Left cardiac atrium (tissue), 4 donors: ENCODE measurements around the gene TGFB3. TPM values are rescaled to one million over a fixed set of nuclear protein-coding genes. Genes with fewer than 3 reads are reported as not detected.
"Not testable (repeated sequence)": the region's sequence is repeated elsewhere in the genome, so short reads cannot be mapped to it uniquely, and the experiment has no call there.

ENCODE experiments used
- ATAC-seq, 2 donors: fragments of 200-7000 bp; cut with Tn5 transposase; one replicate each; pipeline ENCODE4 v1.9.1; 2020; ENCODE audit warnings: mild to moderate bottlenecking in 2 of 2, moderate library complexity in 2 of 2
- DNase-seq: peaks from one replicate; pipeline ENCODE4 v3.0.0-alpha.2; 2020
- intact Hi-C, 2 donors: fragments of 100-400 bp; cut with DNase I; formaldehyde crosslinking; loops; one replicate each; pipeline versions ENCODE4 v1.14.1 to v1.15.1; 2022 to 2023
- long read RNA-seq: library from polyadenylated mRNA; unstranded; transcript quantifications from one replicate; pipeline ENCODE4 v2.0.0, GENCODE V29; 2021
- total RNA-seq, 2 donors: library from RNA; stranded (reverse); fragmentation: NEBNext Ultra II Directional; extraction: Animal tissue kit (Norgen Biotek cat#: 25700); gene quantifications; one replicate each; pipeline ENCODE4 v1.2.1, GENCODE V29; 2021
- donor health status: DM: no; HTN: yes; CAD: no.
- donor health status: DM: no; HTN: yes; CAD: no; lungs with severe emphysema.
- donor health status: DM: yes; HTN: yes; CAD: no.
- donor health status: Dilated cardiomyopathy.

TGFB3 gene
- total RNA-seq = 10 to 100 TPM; 35.1 to 61.2 TPM
- long read RNA-seq, transcript TGFB3-201 (7 exons, 2,522 nt) = major isoform, 30 of 40 reads
- long read RNA-seq, partial matches to known transcripts = 1 of 40 reads
- long read RNA-seq, other reads (novel, unspliced or antisense) = 9 of 40 reads

- intact Hi-C loops = loop anchor here (2.0 to 10.0 kb wide), 7 partner anchors 74 to 404 kb away; partner anchors contain the start of gene FLVCR2 (in 1 of the 2)
- ATAC-seq (peak; percentile 71 to 85), DNase-seq (peak; percentile 74)
These were observed at the start of gene TGFB3 for GRCh38 chr14:75981426-75982265. TSS of gene TGFB3 (minus strand) at chr14:75981995. CDS start at chr14:75980893, 1,102 bp downstream.

GRCh38 chr14:76024211-76024907, 42.6 kb upstream of the TGFB3 start:
- intact Hi-C loops = no loop called here
- DNase-seq (no peak), ATAC-seq (peak; percentile 67 to 68)

GRCh38 chr14:76023757-76024156, 42.0 kb upstream of the TGFB3 start:
- DNase-seq (no peak), ATAC-seq (no peak)
- intact Hi-C loops = no loop called here

- ATAC-seq (peak in 1 of 2 donors; percentile 27), DNase-seq (no peak)
- intact Hi-C loops = no loop called here
These were observed 41.2 kb upstream of the TGFB3 start for GRCh38 chr14:76022991-76023390.

- DNase-seq = no peak
- intact Hi-C loops = no loop called here
- ATAC-seq = no peak
These were observed 37.9 kb upstream of the TGFB3 start for GRCh38 chr14:76019676-76020075.

GRCh38 chr14:76015668-76016067, 33.9 kb upstream of the TGFB3 start:
- DNase-seq (no peak), ATAC-seq (no peak)
- intact Hi-C loops = no loop called here

GRCh38 chr14:76015191-76015590, 33.4 kb upstream of the TGFB3 start:
- no peak for DNase-seq
- ATAC-seq = no peak
- intact Hi-C loops = no loop called here

GRCh38 chr14:76012354-76012753, 30.6 kb upstream of the TGFB3 start:
- peak; percentile 40 for DNase-seq
- peak; percentile 88 to 90 for ATAC-seq
- intact Hi-C loops = no loop called here

- no peak for ATAC-seq
- intact Hi-C loops = no loop called here
These were observed 30.1 kb upstream of the TGFB3 start for GRCh38 chr14:76011930-76012329.

GRCh38 chr14:76009627-76010026, 27.8 kb upstream of the TGFB3 start:
- DNase-seq, intact Hi-C loops, ATAC-seq: not testable (repeated sequence)

More at GRCh38 chr14:76011930-76012329, 30.1 kb upstream of the TGFB3 start:
- DNase-seq = no peak

- ATAC-seq (no peak), DNase-seq (no peak)
- intact Hi-C loops = no loop called here
These were observed 26.1 kb upstream of the TGFB3 start for GRCh38 chr14:76007852-76008251.

GRCh38 chr14:76007379-76007778, 25.6 kb upstream of the TGFB3 start:
- intact Hi-C loops = no loop called here
- no peak for ATAC-seq
- no peak for DNase-seq

GRCh38 chr14:76006253-76006652, 24.5 kb upstream of the TGFB3 start:
- no peak for DNase-seq
- no peak for ATAC-seq
- intact Hi-C loops = no loop called here

- DNase-seq = no peak
- intact Hi-C loops = no loop called here
- ATAC-seq = no peak
These were observed 20.6 kb upstream of the TGFB3 start for GRCh38 chr14:76002383-76002782.

GRCh38 chr14:75999511-76000190, 17.9 kb upstream of the TGFB3 start:
- intact Hi-C loops = no loop called here
- ATAC-seq (peak in 1 of 2 donors; percentile 74), DNase-seq (no peak)

GRCh38 chr14:75996488-75996887, 14.7 kb upstream of the TGFB3 start:
- DNase-seq = no peak
- ATAC-seq = no peak
- intact Hi-C loops = no loop called here

GRCh38 chr14:75995372-75996041, 13.7 kb upstream of the TGFB3 start:
- DNase-seq (peak; percentile 77), ATAC-seq (peak; percentile 86 to 91)
- intact Hi-C loops = no loop called here

GRCh38 chr14:75993567-75994041, 11.8 kb upstream of the TGFB3 start:
- intact Hi-C loops = no loop called here
- no peak for DNase-seq
- no peak for ATAC-seq

GRCh38 chr14:75991753-75992152, 10.0 kb upstream of the TGFB3 start:
- intact Hi-C loops = no loop called here
- DNase-seq (no peak), ATAC-seq (peak in 1 of 2 donors; percentile 12)
